Measurements from ENCODE around the gene CRB2. TPM values are rescaled to one million over a fixed set of nuclear protein-coding genes. Genes with fewer than 3 reads are reported as not detected.

The CRB2 gene
- total and polyA plus RNA-seq, 3 experiments from 2014 or later, result 0.05 TPM; not detected in 2

- Histone ChIP-seq H3K27ac (ENCODE audit: low read depth, low read length) (peak overlapping the region; percentile 28), H3K9me3 (ENCODE audit: low read length) (no peaks in the 10 kb centered on the region), H3K36me3 (ENCODE audit: insufficient read depth, low read length) (no peaks in the 10 kb centered on the region), H3K27me3 (ENCODE audit: insufficient read depth, low read length, poor library complexity, severe bottlenecking) (no peaks in the 10 kb centered on the region), H3K4me3 (ENCODE audit: low read length) (no peak overlapping the region), H3K4me1 (ENCODE audit: insufficient read depth, low read length) (peaks cover 12% of the 10 kb centered on the region)
- ChIA-PET POLR2A (no interaction called here), CTCF (interaction anchor here (2.3 kb wide), 1 partner anchor 9 kb away, joined by 12 read pairs; no protein-coding TSS in a partner anchor)
- no peak overlapping the region for H3K27ac Mint-ChIP-seq
- no peaks in the 10 kb centered on the region for H3K9me3 Mint-ChIP-seq
- peaks cover 1 to 10% of the 10 kb centered on the region in 2 donors for H3K27me3 Mint-ChIP-seq
- H3K36me3 Mint-ChIP-seq, result no peaks in the 10 kb centered on the region
- peaks cover 5 to 20% (median 12%) of the 10 kb centered on the region in 3 donors for H3K4me1 Mint-ChIP-seq
- DNase-seq, result peak in 1 of 5 donors; percentile 10
- H3K4me3 Mint-ChIP-seq, result no peak overlapping the region
These were observed 3.5 kb downstream of the CRB2 start for GRCh38 chr9:123359546-123359945.

GRCh38 chr9:123360161-123361085, 4.4 kb downstream of the CRB2 start:
- H3K27ac Mint-ChIP-seq, result no peak overlapping the region
- Histone ChIP-seq H3K9me3 (ENCODE audit: low read length) (no peaks in the 10 kb centered on the region), H3K27me3 (ENCODE audit: insufficient read depth, low read length, poor library complexity, severe bottlenecking) (no peaks in the 10 kb centered on the region), H3K4me3 (ENCODE audit: low read length) (no peak overlapping the region), H3K4me1 (ENCODE audit: insufficient read depth, low read length) (peaks cover 12% of the 10 kb centered on the region), H3K27ac (ENCODE audit: low read depth, low read length) (peak overlapping the region; percentile 48), H3K36me3 (ENCODE audit: insufficient read depth, low read length) (no peaks in the 10 kb centered on the region)
- no peaks in the 10 kb centered on the region for H3K36me3 Mint-ChIP-seq
- H3K4me1 Mint-ChIP-seq, result peaks cover 5 to 20% (median 12%) of the 10 kb centered on the region in 3 donors
- ChIA-PET CTCF (interaction anchor here (2.3 kb wide), 1 partner anchor 10 kb away, joined by 12 read pairs; no protein-coding TSS in a partner anchor), POLR2A (no interaction called here)
- H3K9me3 Mint-ChIP-seq, result no peaks in the 10 kb centered on the region
- H3K27me3 Mint-ChIP-seq, result peaks cover 1 to 8% of the 10 kb centered on the region in 2 donors
- DNase-seq, result peak in 2 of 5 donors; percentile 34 to 63
- H3K4me3 Mint-ChIP-seq, result no peak overlapping the region

GRCh38 chr9:123361086-123361730, 5.2 kb downstream of the CRB2 start:
- Mint-ChIP-seq H3K27me3 (peaks cover 1 to 9% of the 10 kb centered on the region in 2 donors), H3K4me3 (no peak overlapping the region), H3K4me1 (peaks cover 5 to 20% (median 12%) of the 10 kb centered on the region in 3 donors), H3K27ac (no peak overlapping the region), H3K36me3 (no peaks in the 10 kb centered on the region), H3K9me3 (no peaks in the 10 kb centered on the region)
- no peak overlapping the region for H3K27ac ChIP-seq (ENCODE audit: low read depth, low read length)
- H3K27me3 ChIP-seq (ENCODE audit: insufficient read depth, low read length, poor library complexity, severe bottlenecking), result no peaks in the 10 kb centered on the region
- POLR2A ChIA-PET, result no interaction called here
- CTCF ChIA-PET, result interaction anchor here (2.3 kb wide), 1 partner anchor 11 kb away, joined by 12 read pairs; no protein-coding TSS in a partner anchor
- no peaks in the 10 kb centered on the region for H3K9me3 ChIP-seq (ENCODE audit: low read length)
- no peak overlapping the region for H3K4me3 ChIP-seq (ENCODE audit: low read length)
- no peak for DNase-seq
- peaks cover 12% of the 10 kb centered on the region for H3K4me1 ChIP-seq (ENCODE audit: insufficient read depth, low read length)
- H3K36me3 ChIP-seq (ENCODE audit: insufficient read depth, low read length), result no peaks in the 10 kb centered on the region

- Mint-ChIP-seq H3K27ac (no peak overlapping the region), H3K4me3 (no peak overlapping the region), H3K27me3 (peaks cover 1 to 9% of the 10 kb centered on the region in 2 donors), H3K9me3 (no peaks in the 10 kb centered on the region), H3K36me3 (no peaks in the 10 kb centered on the region), H3K4me1 (peaks cover 5 to 20% (median 12%) of the 10 kb centered on the region in 3 donors)
- H3K27ac ChIP-seq (ENCODE audit: low read depth, low read length), result no peak overlapping the region
- H3K9me3 ChIP-seq (ENCODE audit: low read length), result no peaks in the 10 kb centered on the region
- CTCF ChIA-PET, result interaction anchor here (1.9 kb wide), 1 partner anchor 12 kb away, joined by 4 read pairs; no protein-coding TSS in a partner anchor
- no peaks in the 10 kb centered on the region for H3K27me3 ChIP-seq (ENCODE audit: insufficient read depth, low read length, poor library complexity, severe bottlenecking)
- peaks cover 12% of the 10 kb centered on the region for H3K4me1 ChIP-seq (ENCODE audit: insufficient read depth, low read length)
- no peaks in the 10 kb centered on the region for H3K36me3 ChIP-seq (ENCODE audit: insufficient read depth, low read length)
- H3K4me3 ChIP-seq (ENCODE audit: low read length), result no peak overlapping the region
- POLR2A ChIA-PET, result no interaction called here
- DNase-seq, result no peak
These were observed 5.9 kb downstream of the CRB2 start for GRCh38 chr9:123361731-123362510.

- H3K4me1 ChIP-seq (ENCODE audit: insufficient read depth, low read length), result peaks cover 12% of the 10 kb centered on the region
- H3K4me3 Mint-ChIP-seq, result no peak overlapping the region
- no peak overlapping the region for H3K27ac Mint-ChIP-seq
- H3K4me3 ChIP-seq (ENCODE audit: low read length), result no peak overlapping the region
- H3K4me1 Mint-ChIP-seq, result peaks cover 5 to 20% (median 12%) of the 10 kb centered on the region in 3 donors
- no peaks in the 10 kb centered on the region for H3K36me3 Mint-ChIP-seq
- H3K9me3 Mint-ChIP-seq, result no peaks in the 10 kb centered on the region
- ChIA-PET CTCF (interaction anchor here (1.9 kb wide), 1 partner anchor 13 kb away, joined by 4 read pairs; no protein-coding TSS in a partner anchor), POLR2A (no interaction called here)
- H3K9me3 ChIP-seq (ENCODE audit: low read length), result no peaks in the 10 kb centered on the region
- no peak for DNase-seq
- no peaks in the 10 kb centered on the region for H3K36me3 ChIP-seq (ENCODE audit: insufficient read depth, low read length)
- H3K27ac ChIP-seq (ENCODE audit: low read depth, low read length), result no peak overlapping the region
- H3K27me3 ChIP-seq (ENCODE audit: insufficient read depth, low read length, poor library complexity, severe bottlenecking), result no peaks in the 10 kb centered on the region
- peaks cover 5 to 14% of the 10 kb centered on the region in 2 donors for H3K27me3 Mint-ChIP-seq
These were observed 6.9 kb downstream of the CRB2 start for GRCh38 chr9:123362856-123363255.

GRCh38 chr9:123364241-123364824, 8.3 kb downstream of the CRB2 start:
- H3K27me3 Mint-ChIP-seq, result peaks cover 10 to 19% of the 10 kb centered on the region in 2 donors
- Histone ChIP-seq H3K27ac (ENCODE audit: low read depth, low read length) (no peak overlapping the region), H3K4me3 (ENCODE audit: low read length) (no peak overlapping the region), H3K9me3 (ENCODE audit: low read length) (no peaks in the 10 kb centered on the region), H3K36me3 (ENCODE audit: insufficient read depth, low read length) (no peaks in the 10 kb centered on the region), H3K27me3 (ENCODE audit: insufficient read depth, low read length, poor library complexity, severe bottlenecking) (no peaks in the 10 kb centered on the region), H3K4me1 (ENCODE audit: insufficient read depth, low read length) (peaks cover 5% of the 10 kb centered on the region)
- DNase-seq, result no peak
- ChIA-PET POLR2A (no interaction called here), CTCF (no interaction called here)
- peak overlapping the region in 1 of 8 donors; percentile 66 for H3K27ac Mint-ChIP-seq
- peaks cover 0 to 8% (median 8%) of the 10 kb centered on the region in 3 donors for H3K4me1 Mint-ChIP-seq
- no peak overlapping the region for H3K4me3 Mint-ChIP-seq
- H3K36me3 Mint-ChIP-seq, result no peaks in the 10 kb centered on the region
- H3K9me3 Mint-ChIP-seq, result no peaks in the 10 kb centered on the region

- no peaks in the 10 kb centered on the region for H3K36me3 Mint-ChIP-seq
- no peaks in the 10 kb centered on the region for H3K4me1 Mint-ChIP-seq
- no peak for DNase-seq
- Histone ChIP-seq H3K4me3 (ENCODE audit: low read length) (no peak overlapping the region), H3K27me3 (ENCODE audit: insufficient read depth, low read length, poor library complexity, severe bottlenecking) (no peaks in the 10 kb centered on the region), H3K27ac (ENCODE audit: low read depth, low read length) (no peak overlapping the region), H3K36me3 (ENCODE audit: insufficient read depth, low read length) (no peaks in the 10 kb centered on the region), H3K9me3 (ENCODE audit: low read length) (no peaks in the 10 kb centered on the region), H3K4me1 (ENCODE audit: insufficient read depth, low read length) (no peaks in the 10 kb centered on the region)
- H3K27me3 Mint-ChIP-seq, result peaks cover 15 to 25% of the 10 kb centered on the region in 2 donors
- POLR2A ChIA-PET, result no interaction called here
- no peaks in the 10 kb centered on the region for H3K9me3 Mint-ChIP-seq
- H3K27ac Mint-ChIP-seq, result no peak overlapping the region
- CTCF ChIA-PET, result no interaction called here
- H3K4me3 Mint-ChIP-seq, result no peak overlapping the region
These were observed 9.4 kb downstream of the CRB2 start for GRCh38 chr9:123365287-123365880.
